Mesenchymal stem cell (in vitro differentiated cells and primary cell): ENCODE results near the gene DNAJC15.

ENCODE experiments used
- DNase-seq: peaks from one replicate; pipeline ENCODE4 v3.0.0-alpha.2; 2013
- H2AFZ ChIP-seq: one replicate; pipeline ENCODE4 v1.6.1; 2013; ENCODE audit warnings: low read depth, mild to moderate bottlenecking, control low read depth, inconsistent platforms, low read length, moderate library complexity
- H2AK5ac ChIP-seq: 2 replicates; pipeline ENCODE4 v1.6.1; 2013; ENCODE audit warnings: low read length, moderate library complexity, mild to moderate bottlenecking, inconsistent platforms; ENCODE audit not compliant: severe bottlenecking
- H2BK120ac ChIP-seq: one replicate; pipeline ENCODE4 v1.6.1; 2013; ENCODE audit warnings: low read depth, mild to moderate bottlenecking, inconsistent platforms, low read length, moderate library complexity
- H2BK12ac ChIP-seq, 2 experiments: one replicate each; pipeline ENCODE4 v1.6.1; 2013; ENCODE audit warnings: inconsistent platforms in 2 of 2, low read length in 2 of 2, mild to moderate bottlenecking in 2 of 2, moderate library complexity in 2 of 2, control low read depth in 1 of 2
- H2BK15ac ChIP-seq: one replicate; pipeline ENCODE4 v1.6.1; 2013; ENCODE audit warnings: mild to moderate bottlenecking, low read depth, inconsistent platforms; ENCODE audit not compliant: poor library complexity, severe bottlenecking
- H2BK5ac ChIP-seq: 2 replicates; pipeline ENCODE4 v1.6.1; 2013; ENCODE audit warnings: low read depth, mild to moderate bottlenecking, low read length, control low read depth, inconsistent platforms; ENCODE audit not compliant: poor library complexity, severe bottlenecking
- H3K14ac ChIP-seq, 2 experiments: one replicate each; pipeline ENCODE4 v1.6.1; 2013; ENCODE audit warnings: inconsistent platforms in 2 of 2, low read length in 2 of 2, control low read depth in 1 of 2, mild to moderate bottlenecking in 1 of 2, moderate library complexity in 1 of 2
- H3K18ac ChIP-seq, 2 experiments: one replicate each; pipeline ENCODE4 v1.6.1; 2013; ENCODE audit warnings: inconsistent platforms in 2 of 2, low read length in 2 of 2, control low read depth in 1 of 2, low read depth in 1 of 2, mild to moderate bottlenecking in 1 of 2
- H3K23ac ChIP-seq, 2 experiments: one replicate each; pipeline ENCODE4 v1.6.1; 2013; ENCODE audit warnings: inconsistent platforms in 2 of 2, low read length in 2 of 2, mild to moderate bottlenecking in 2 of 2, moderate library complexity in 2 of 2, control low read depth in 1 of 2
- H3K27ac ChIP-seq: 2 replicates; pipeline ENCODE4 v1.5.1; 2013; ENCODE audit warnings: mild to moderate bottlenecking, moderate library complexity, low read length, control low read depth, inconsistent platforms; ENCODE audit not compliant: poor library complexity, severe bottlenecking
- H3K27me3 ChIP-seq, 2 experiments: 2 replicates each; pipeline versions ENCODE4 v1.6.1 to v1.7.0; 2013; ENCODE audit warnings: low read length in 2 of 2, mild to moderate bottlenecking in 2 of 2, moderate library complexity in 2 of 2, control low read depth in 1 of 2, inconsistent platforms in 1 of 2; ENCODE audit not compliant: control insufficient read depth in 1 of 2, insufficient read depth in 1 of 2
- H3K36me3 ChIP-seq, 2 experiments: 2 replicates each; pipeline versions ENCODE4 v1.6.1 to v1.7.0; 2013; ENCODE audit warnings: low read length in 2 of 2, control low read depth in 1 of 2, inconsistent platforms in 1 of 2, low read depth in 1 of 2, mild to moderate bottlenecking in 1 of 2; ENCODE audit not compliant: insufficient read depth in 2 of 2, control insufficient read depth in 1 of 2
- H3K4ac ChIP-seq, 2 experiments: one replicate each; pipeline ENCODE4 v1.6.1; 2013; ENCODE audit warnings: inconsistent platforms in 2 of 2, low read length in 2 of 2, mild to moderate bottlenecking in 2 of 2, moderate library complexity in 2 of 2, control low read depth in 1 of 2, low read depth in 1 of 2
- H3K4me1 ChIP-seq: 2 replicates; pipeline ENCODE4 v1.6.1; 2013; ENCODE audit warnings: low read depth, low read length, control low read depth; ENCODE audit not compliant: control insufficient read depth, insufficient read depth
- H3K4me2 ChIP-seq: 2 replicates; pipeline ENCODE4 v1.6.1; 2013; ENCODE audit warnings: low read length, mild to moderate bottlenecking, inconsistent platforms; ENCODE audit not compliant: poor library complexity, severe bottlenecking
- H3K4me3 ChIP-seq, 2 experiments: 2 replicates each; pipeline versions ENCODE4 v1.5.1 to v1.7.0; 2013; ENCODE audit warnings: low read length in 2 of 2, mild to moderate bottlenecking in 2 of 2, control low read depth in 1 of 2, low read depth in 1 of 2; ENCODE audit not compliant: insufficient read depth in 1 of 2
- H3K79me1 ChIP-seq: replicated peaks from 2 replicates; pipeline ENCODE4 v1.6.1; 2013; ENCODE audit warnings: mild to moderate bottlenecking, control low read depth, low read length, inconsistent platforms; ENCODE audit not compliant: poor library complexity, severe bottlenecking
- H3K9ac ChIP-seq: 2 replicates; pipeline ENCODE4 v1.7.0; 2013; ENCODE audit warnings: mild to moderate bottlenecking, low read length, moderate library complexity
- H3K9me3 ChIP-seq: 2 replicates; pipeline ENCODE4 v1.7.0; 2013; ENCODE audit warnings: mild to moderate bottlenecking, low read length; ENCODE audit not compliant: control insufficient read depth
- H4K8ac ChIP-seq: one replicate; pipeline ENCODE4 v1.6.1; 2013; ENCODE audit warnings: inconsistent platforms, mild to moderate bottlenecking, low read length, moderate library complexity
- H4K91ac ChIP-seq: one replicate; pipeline ENCODE4 v1.6.1; 2013; ENCODE audit warnings: mild to moderate bottlenecking, low read length, inconsistent platforms
- WGBS: methylation state at CpG from one replicate; pipeline ENCODE4 v1.1.7; 2013; ENCODE audit warnings: mixed read lengths; 5-methylcytosine and 5-hydroxymethylcytosine counted together

DNAJC15 gene

GRCh38 chr13:43126420-43126819 lies 103.0 kb downstream of the DNAJC15 start:
- H2BK12ac ChIP-seq, result no peak overlapping the region
- no peak overlapping the region for H2AFZ ChIP-seq
- no peak overlapping the region for H3K4me2 ChIP-seq
- peaks cover 1% of the 10 kb centered on the region for H3K4me1 ChIP-seq
- no peak overlapping the region for H2BK15ac ChIP-seq
- no peak overlapping the region for H3K4me3 ChIP-seq
- WGBS, result 88% methylated on average over 4 of the region's 4 CpGs
- H4K91ac ChIP-seq, result no peak overlapping the region
- H3K14ac ChIP-seq, result no peak overlapping the region
- H3K79me1 ChIP-seq, result no peaks in the 10 kb centered on the region
- DNase-seq, result no peak
- H3K9ac ChIP-seq, result no peak overlapping the region
- no peak overlapping the region for H3K18ac ChIP-seq
- peaks cover 0 to 5% of the 10 kb centered on the region in 2 experiments for H3K27me3 ChIP-seq
- H3K4ac ChIP-seq, result no peak overlapping the region
- H2AK5ac ChIP-seq, result no peak overlapping the region
- no peak overlapping the region for H3K27ac ChIP-seq
- no peaks in the 10 kb centered on the region for H3K9me3 ChIP-seq
- H2BK5ac ChIP-seq, result no peak overlapping the region
- H4K8ac ChIP-seq, result no peak overlapping the region
- no peak overlapping the region for H3K23ac ChIP-seq
- H2BK120ac ChIP-seq, result no peak overlapping the region
- no peaks in the 10 kb centered on the region for H3K36me3 ChIP-seq

- H3K18ac ChIP-seq, result peak overlapping the region; percentile 37 to 45
These were observed 103.9 kb downstream of the DNAJC15 start for GRCh38 chr13:43127103-43127798.

GRCh38 chr13:43127827-43128226 lies 104.4 kb downstream of the DNAJC15 start:
- H3K36me3 ChIP-seq, result no peaks in the 10 kb centered on the region
- H2BK120ac ChIP-seq, result no peak overlapping the region
- no peak overlapping the region for H2BK15ac ChIP-seq
- no peak overlapping the region for H2AK5ac ChIP-seq
- H3K9me3 ChIP-seq, result no peaks in the 10 kb centered on the region
- peak overlapping the region; percentile 8 for H4K8ac ChIP-seq
- no peak overlapping the region for H3K4me3 ChIP-seq
- H3K27ac ChIP-seq, result no peak overlapping the region
- H2BK12ac ChIP-seq, result no peak overlapping the region
- no peak overlapping the region for H3K9ac ChIP-seq
- no peak overlapping the region for H3K14ac ChIP-seq
- peak; percentile 53 for DNase-seq
- peak overlapping the region in 1 of 2 experiments; percentile 12 for H3K18ac ChIP-seq
- H3K27me3 ChIP-seq, result peaks cover 0 to 5% of the 10 kb centered on the region in 2 experiments
- no peak overlapping the region for H3K4ac ChIP-seq
- no peak overlapping the region for H3K23ac ChIP-seq
- WGBS, result 52% methylated on average over 3 of the region's 3 CpGs
- H3K79me1 ChIP-seq, result no peaks in the 10 kb centered on the region
- peak overlapping the region; percentile 20 for H4K91ac ChIP-seq
- peak overlapping the region; percentile 14 for H2BK5ac ChIP-seq
- peaks cover 5% of the 10 kb centered on the region for H3K4me1 ChIP-seq
- no peak overlapping the region for H3K4me2 ChIP-seq
- no peak overlapping the region for H2AFZ ChIP-seq

More at GRCh38 chr13:43127103-43127798, 103.9 kb downstream of the DNAJC15 start:
- Histone ChIP-seq H4K8ac (no peak overlapping the region), H4K91ac (no peak overlapping the region), H3K4me2 (no peak overlapping the region), H3K14ac (no peak overlapping the region), H2BK15ac (peak overlapping the region; percentile 30), H3K9me3 (no peaks in the 10 kb centered on the region), H2BK12ac (peak overlapping the region in 1 of 2 experiments; percentile 64), H3K4ac (no peak overlapping the region), H3K4me1 (peaks cover 5% of the 10 kb centered on the region), H2AFZ (peak overlapping the region; percentile 81), H3K79me1 (no peaks in the 10 kb centered on the region), H3K9ac (no peak overlapping the region), H3K36me3 (no peaks in the 10 kb centered on the region), H2BK5ac (no peak overlapping the region), H3K23ac (no peak overlapping the region), H2BK120ac (no peak overlapping the region), H2AK5ac (no peak overlapping the region), H3K27me3 (peaks cover 0 to 5% of the 10 kb centered on the region in 2 experiments), H3K4me3 (no peak overlapping the region), H3K27ac (no peak overlapping the region)
- DNase-seq, result peak; percentile 28
- 63% methylated on average over 7 of the region's 9 CpGs for WGBS

GRCh38 chr13:43128504-43128961 lies 105.1 kb downstream of the DNAJC15 start:
- Histone ChIP-seq H3K27ac (no peak overlapping the region), H2BK12ac (no peak overlapping the region), H3K4me1 (peaks cover 7% of the 10 kb centered on the region), H3K9me3 (no peaks in the 10 kb centered on the region), H2BK5ac (no peak overlapping the region), H4K91ac (no peak overlapping the region), H3K23ac (no peak overlapping the region), H3K9ac (no peak overlapping the region), H3K4ac (no peak overlapping the region), H3K27me3 (peaks cover 0 to 5% of the 10 kb centered on the region in 2 experiments), H3K4me3 (no peak overlapping the region), H2AK5ac (no peak overlapping the region), H3K4me2 (no peak overlapping the region), H2AFZ (no peak overlapping the region), H3K18ac (no peak overlapping the region), H2BK15ac (no peak overlapping the region), H4K8ac (no peak overlapping the region), H3K79me1 (no peaks in the 10 kb centered on the region), H3K36me3 (no peaks in the 10 kb centered on the region), H2BK120ac (no peak overlapping the region), H3K14ac (no peak overlapping the region)
- DNase-seq, result no peak
- WGBS, result 91% methylated on average over 16 of the region's 21 CpGs
